ENCODE measurements around the gene PPIE.

Gene PPIE

DNA sequence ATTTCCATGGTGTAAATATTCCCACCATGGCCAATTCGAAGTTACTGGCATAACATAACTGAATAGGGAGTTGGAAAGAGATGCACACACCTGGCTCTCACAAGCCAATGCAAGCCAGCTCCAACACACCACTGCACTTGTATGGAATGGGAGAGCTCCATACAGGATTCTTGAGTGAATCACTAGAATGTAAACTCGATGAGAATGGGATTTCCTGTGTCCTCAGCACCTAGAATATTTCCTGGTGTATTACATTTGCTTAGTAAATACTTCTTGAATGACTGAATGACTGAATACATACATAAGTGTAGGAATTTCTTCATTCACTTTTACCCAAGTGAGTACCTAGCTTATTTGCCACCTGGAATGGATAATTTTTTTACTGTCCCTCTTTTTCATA, 16.2 kb upstream of the PPIE start:
- TF ChIP-seq CTCF (IDR thresholded peaks at IDR 0.05) = no peak

DNA sequence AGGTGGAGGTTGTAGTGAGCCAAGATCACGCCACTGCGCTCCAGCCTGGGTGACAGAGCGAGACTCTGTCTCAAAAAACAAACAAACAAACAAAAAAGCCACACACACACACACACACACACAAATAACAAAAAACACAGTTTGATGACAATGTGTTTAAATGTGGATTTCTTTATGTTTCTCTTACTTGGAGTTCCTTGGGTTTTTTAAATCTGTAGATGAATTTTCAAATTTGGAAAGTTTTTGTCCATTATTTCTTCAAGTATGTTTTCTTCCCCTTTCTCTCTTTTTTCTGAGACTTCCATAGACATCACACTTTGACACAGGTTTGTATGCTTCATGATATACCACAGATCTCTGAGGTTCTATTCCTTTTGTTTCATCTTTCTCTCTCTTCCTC, 12.1 kb upstream of the PPIE start:
- no peak for TF ChIP-seq CTCF (IDR thresholded peaks at IDR 0.05)

DNA sequence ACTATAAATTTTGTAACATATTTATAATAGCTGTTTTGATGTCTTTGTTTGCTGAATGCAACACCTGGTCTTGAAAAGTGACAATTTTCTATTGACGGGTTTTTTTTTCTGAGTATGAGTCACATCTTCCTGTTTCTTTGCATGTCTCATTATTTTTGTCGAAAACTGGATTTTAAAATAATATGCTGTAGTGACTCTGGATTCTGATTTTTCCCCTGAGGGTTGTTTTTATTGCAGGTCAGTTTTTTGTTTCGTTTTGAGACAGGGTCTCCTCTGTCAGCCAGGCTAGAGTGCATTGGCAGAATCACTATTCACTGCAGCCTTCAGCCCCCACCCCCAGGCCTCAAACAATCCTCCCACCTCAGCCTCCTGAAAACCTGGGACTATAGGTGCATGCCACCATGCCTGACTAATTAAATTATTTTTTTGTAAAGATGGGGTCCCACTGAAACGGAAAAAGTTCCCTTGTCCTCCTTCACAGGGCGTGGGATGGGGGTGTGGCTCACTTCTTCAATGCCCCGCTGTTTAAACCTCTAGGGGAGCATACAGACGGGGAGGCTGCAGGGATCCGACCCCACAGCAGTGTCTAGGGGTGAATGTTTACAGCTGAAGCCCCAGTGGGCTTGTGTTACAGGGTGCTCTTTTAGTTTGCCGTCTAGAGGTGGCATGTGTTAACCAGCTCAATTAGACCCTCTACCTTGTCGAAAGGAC, 11.3 kb upstream of the PPIE start:
- no peak for TF ChIP-seq CTCF (IDR thresholded peaks at IDR 0.05)

DNA sequence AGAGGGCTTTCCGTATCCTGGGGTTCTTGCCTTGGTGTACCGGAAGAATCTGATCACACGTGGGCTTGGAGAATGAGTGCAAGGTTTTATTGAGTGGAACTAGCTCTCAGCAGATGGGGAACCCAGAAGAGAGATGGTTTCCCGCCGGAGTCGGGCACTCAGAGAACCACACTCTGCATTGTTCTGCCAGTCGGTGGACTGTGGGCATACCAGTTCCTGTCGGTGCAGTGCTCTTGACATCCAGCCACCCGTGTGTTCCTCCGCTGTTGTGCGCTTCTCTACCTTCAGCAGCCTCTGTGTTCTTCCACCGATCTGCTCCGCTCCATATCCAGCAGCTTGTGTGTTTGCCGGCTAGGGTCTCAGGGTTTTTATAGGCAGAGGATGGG, 10.8 kb upstream of the PPIE start:
- no peak for TF ChIP-seq CTCF (IDR thresholded peaks at IDR 0.05)

DNA sequence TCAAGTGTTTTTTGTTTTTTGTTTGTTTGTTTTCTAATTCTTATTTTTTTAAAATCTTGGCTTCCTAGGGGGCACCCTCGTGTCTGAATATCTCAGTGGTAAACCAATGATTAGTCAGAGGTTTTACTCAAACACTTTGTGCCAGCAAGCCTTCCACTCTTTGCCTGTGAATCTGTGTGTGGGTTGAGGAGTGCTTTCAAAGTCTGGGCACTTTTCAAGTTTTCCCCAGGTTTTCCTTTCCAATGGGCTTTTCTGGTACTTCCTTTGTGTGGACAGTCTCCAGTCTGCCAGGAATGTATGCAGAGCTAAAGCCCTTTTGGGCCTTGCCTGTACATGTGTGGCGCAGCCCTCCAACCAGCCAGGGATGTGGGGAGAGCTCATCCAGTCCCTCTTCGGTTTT, 9.7 kb upstream of the PPIE start:
- TF ChIP-seq CTCF (IDR thresholded peaks at IDR 0.05) = no peak

DNA sequence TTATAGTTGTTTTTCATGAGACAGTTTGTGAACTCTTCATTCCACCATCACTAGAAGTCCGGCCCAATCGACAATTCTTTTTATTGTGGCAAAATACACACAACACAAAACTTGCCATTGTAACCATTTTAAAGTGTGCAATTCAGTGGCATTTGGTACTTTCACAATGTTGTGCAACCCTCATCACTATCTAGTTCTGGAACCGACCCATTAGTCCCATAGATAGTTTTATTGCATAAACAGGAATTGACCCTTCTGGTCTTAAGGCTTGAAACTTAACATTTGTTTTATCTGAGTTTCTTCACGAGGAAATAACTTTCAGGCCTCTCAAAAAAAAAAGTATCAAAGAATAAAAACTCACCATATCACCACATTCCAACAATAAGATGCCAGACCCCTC, 8.8 kb upstream of the PPIE start:
- no peak for TF ChIP-seq CTCF (IDR thresholded peaks at IDR 0.05)

- no peak for TF ChIP-seq CTCF (IDR thresholded peaks at IDR 0.05)
These were observed 6.0 kb upstream of the PPIE start for GRCh38 chr1:39732730-39733129.

GRCh38 chr1:39733161-39733560, 5.5 kb upstream of the PPIE start:
- TF ChIP-seq CTCF (IDR thresholded peaks at IDR 0.05) = no peak

Data from LNCAP (cell line).